Transverse colon (tissue), 4 donors: ENCODE measurements around the gene HSD17B12.

ENCODE experiments used
- POLR2A ChIP-seq: fragments of 450-650 bp; IDR thresholded peaks from one replicate; pipeline ENCODE4 v1.6.1; 2016; ENCODE audit warnings: antibody characterized with exemption, mild to moderate bottlenecking, moderate library complexity
- POLR2AphosphoS5 ChIP-seq, 3 donors: sonication (generic); formaldehyde crosslinking; IDR thresholded peaks; one replicate each; pipeline ENCODE4 v1.6.1; 2016; ENCODE audit warnings: antibody characterized with exemption in 3 of 3
- TF ChIP-seq, protein P1 (sequence below), 5 experiments: fragments of 200-600 bp in 3 of 5; fragments of 450-650 bp in 2 of 5; sonication (generic) in 3 of 5; IDR thresholded peaks; 1 replicate in 2 of 5; 2 replicates in 3 of 5; pipeline ENCODE4 v1.5.1; 2016 to 2017; ENCODE audit warnings: antibody characterized with exemption in 5 of 5, inconsistent platforms in 3 of 5, mild to moderate bottlenecking in 2 of 5, moderate library complexity in 1 of 5

DNA sequence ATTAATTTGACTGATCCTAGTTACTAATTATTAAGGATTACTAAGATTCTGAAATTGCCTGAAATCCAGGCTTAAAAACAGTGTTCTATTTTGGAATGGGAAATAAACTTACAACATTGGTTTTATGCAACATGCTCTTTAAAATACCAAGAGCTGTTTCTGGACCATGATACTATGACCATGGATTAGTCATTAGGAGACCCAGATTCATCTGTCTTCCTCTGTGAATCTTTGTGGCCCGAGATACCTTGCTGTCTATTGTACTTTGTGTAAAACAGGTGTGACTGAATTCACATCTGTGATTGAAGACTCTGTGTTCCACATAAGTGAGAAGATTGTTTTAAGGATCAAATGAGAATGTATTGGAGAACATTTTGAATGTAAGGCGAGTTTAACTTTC is 98.8 kb downstream of the HSD17B12 start:
- TF ChIP-seq, protein P1, sequence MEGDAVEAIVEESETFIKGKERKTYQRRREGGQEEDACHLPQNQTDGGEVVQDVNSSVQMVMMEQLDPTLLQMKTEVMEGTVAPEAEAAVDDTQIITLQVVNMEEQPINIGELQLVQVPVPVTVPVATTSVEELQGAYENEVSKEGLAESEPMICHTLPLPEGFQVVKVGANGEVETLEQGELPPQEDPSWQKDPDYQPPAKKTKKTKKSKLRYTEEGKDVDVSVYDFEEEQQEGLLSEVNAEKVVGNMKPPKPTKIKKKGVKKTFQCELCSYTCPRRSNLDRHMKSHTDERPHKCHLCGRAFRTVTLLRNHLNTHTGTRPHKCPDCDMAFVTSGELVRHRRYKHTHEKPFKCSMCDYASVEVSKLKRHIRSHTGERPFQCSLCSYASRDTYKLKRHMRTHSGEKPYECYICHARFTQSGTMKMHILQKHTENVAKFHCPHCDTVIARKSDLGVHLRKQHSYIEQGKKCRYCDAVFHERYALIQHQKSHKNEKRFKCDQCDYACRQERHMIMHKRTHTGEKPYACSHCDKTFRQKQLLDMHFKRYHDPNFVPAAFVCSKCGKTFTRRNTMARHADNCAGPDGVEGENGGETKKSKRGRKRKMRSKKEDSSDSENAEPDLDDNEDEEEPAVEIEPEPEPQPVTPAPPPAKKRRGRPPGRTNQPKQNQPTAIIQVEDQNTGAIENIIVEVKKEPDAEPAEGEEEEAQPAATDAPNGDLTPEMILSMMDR (IDR thresholded peaks at IDR 0.05), result no peak
- no peak for TF ChIP-seq POLR2AphosphoS5 (IDR thresholded peaks at IDR 0.05)
- TF ChIP-seq POLR2A, result no peak
